Smooth muscle cell (in vitro differentiated cells): ENCODE measurements around the gene MATCAP1. TPM values are rescaled to one million over a fixed set of nuclear protein-coding genes. Genes with fewer than 3 reads are reported as not detected.

Experiments
- DNase-seq: peaks from one replicate; lab custom pipeline; 2025; ENCODE audit not compliant: unreplicated experiment; lab: John Stamatoyannopoulos, UW
- H2AFZ ChIP-seq: fragments of 200-600 bp; sonication (generic); 2 replicates; pipeline ENCODE4 v1.6.0; 2016; ENCODE audit warnings: antibody characterized with exemption, low read depth, mild to moderate bottlenecking
- H3F3A ChIP-seq: fragments of 200-600 bp; sonication (generic); 2 replicates; pipeline ENCODE4 v1.6.0; 2017; ENCODE audit warnings: antibody characterized with exemption, low read depth
- H3K27ac ChIP-seq: fragments of 200-600 bp; sonication (generic); 2 replicates; pipeline ENCODE4 v1.5.1; 2016; ENCODE audit warnings: low read depth, mild to moderate bottlenecking
- H3K27me3 ChIP-seq: fragments of 200-600 bp; sonication (generic); 2 replicates; pipeline ENCODE4 v1.6.1; 2016; ENCODE audit warnings: low read depth, mild to moderate bottlenecking
- H3K36me3 ChIP-seq: fragments of 200-600 bp; sonication (generic); 2 replicates; pipeline ENCODE4 v1.5.1; 2016; ENCODE audit warnings: low read depth
- H3K4me1 ChIP-seq: fragments of 200-600 bp; sonication (generic); 2 replicates; pipeline ENCODE4 v1.5.1; 2016; ENCODE audit warnings: low read depth
- H3K4me2 ChIP-seq: fragments of 200-600 bp; sonication (generic); 2 replicates; pipeline ENCODE4 v1.6.0; 2016; ENCODE audit warnings: mild to moderate bottlenecking
- H3K4me3 ChIP-seq: fragments of 200-600 bp; sonication (generic); 2 replicates; pipeline ENCODE4 v1.5.1; 2016; ENCODE audit warnings: mild to moderate bottlenecking
- H3K79me2 ChIP-seq: fragments of 200-600 bp; sonication (generic); 2 replicates; pipeline ENCODE4 v1.6.0; 2016; ENCODE audit warnings: low read depth, mild to moderate bottlenecking
- H3K9ac ChIP-seq: fragments of 200-600 bp; sonication (generic); 2 replicates; pipeline ENCODE4 v1.6.0; 2016; ENCODE audit warnings: low read depth
- H3K9me3 ChIP-seq: fragments of 200-600 bp; sonication (generic); replicated peaks from 2 replicates; pipeline ENCODE4 v1.5.1; 2016; ENCODE audit warnings: low read depth
- H4K20me1 ChIP-seq: fragments of 200-600 bp; sonication (generic); 2 replicates; pipeline ENCODE4 v1.6.0; 2016; ENCODE audit warnings: low read depth
- WGBS: methylation state at CpG from one replicate; pipeline ENCODE4 v1.1.7; 2016; ENCODE audit warnings: low lambda C conversion rate; 5-methylcytosine and 5-hydroxymethylcytosine counted together
- polyA plus RNA-seq: library from polyadenylated mRNA; unstranded; fragments of >200 nt; fragmentation: Nextera tagmentation; extraction: Ambion mirVana; gene quantifications from 2 replicates; pipeline ENCODE4 v1.2.1, GENCODE V29; 2016
- total RNA-seq: library from RNA; depleted of rRNA; stranded (reverse); fragments of >200 nt; gene quantifications from 2 replicates; pipeline ENCODE4 v1.2.3, GENCODE V29; 2014
- TF ChIP-seq, protein P1 (sequence below): fragments of 200-600 bp; sonication (generic); IDR thresholded peaks from 2 replicates; pipeline ENCODE4 v1.5.1; 2017; ENCODE audit warnings: borderline replicate concordance, mild to moderate bottlenecking, antibody characterized with exemption; ENCODE audit not compliant: insufficient read depth, poor library complexity, severe bottlenecking

The MATCAP1 gene
- total and polyA plus RNA-seq, 2 experiments from 2014 or later: 24.0 to 24.7 TPM

DNA sequence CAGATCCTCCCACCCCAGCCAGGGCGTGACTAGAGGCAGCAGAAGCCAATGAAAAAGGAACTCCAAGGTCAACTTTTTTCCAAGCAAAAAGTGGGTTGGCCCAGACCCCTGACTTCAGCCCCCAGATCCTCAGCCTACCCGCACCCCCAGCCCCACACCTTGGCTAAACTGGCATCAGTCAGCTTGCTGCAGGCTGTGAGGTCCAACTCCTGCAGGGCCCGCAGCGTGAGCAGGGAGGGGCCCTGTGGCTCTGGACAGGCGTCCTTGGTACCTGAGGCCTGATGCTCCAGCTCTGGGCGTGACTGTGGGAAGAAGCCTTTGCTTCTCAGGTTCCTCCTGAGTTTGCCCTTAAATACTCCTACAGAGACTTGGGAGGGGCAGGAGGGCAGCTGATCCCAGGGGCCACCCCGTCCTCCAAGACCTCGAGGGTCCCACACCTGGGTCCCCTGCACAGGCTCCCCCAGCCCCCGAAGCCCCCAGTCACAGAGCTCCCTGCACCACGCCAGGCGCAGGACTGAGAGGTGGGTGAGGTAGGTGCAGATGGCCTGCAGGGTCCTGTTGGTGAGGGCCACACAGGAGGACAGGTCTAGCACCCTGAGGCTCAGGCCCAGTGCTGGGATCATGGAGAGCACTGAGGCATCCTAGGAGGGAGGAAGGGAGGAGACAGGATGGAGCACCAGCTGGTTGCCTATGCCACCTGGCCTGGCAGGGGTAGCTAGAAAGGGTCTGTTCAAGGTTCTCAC is 24.6 kb upstream of the MATCAP1 start:
- no peaks in the 10 kb centered on the region for H3K36me3 ChIP-seq
- no peaks in the 10 kb centered on the region for H3F3A ChIP-seq
- WGBS: 94% methylated on average over 11 of the region's 11 CpGs
- TF ChIP-seq, protein P1, sequence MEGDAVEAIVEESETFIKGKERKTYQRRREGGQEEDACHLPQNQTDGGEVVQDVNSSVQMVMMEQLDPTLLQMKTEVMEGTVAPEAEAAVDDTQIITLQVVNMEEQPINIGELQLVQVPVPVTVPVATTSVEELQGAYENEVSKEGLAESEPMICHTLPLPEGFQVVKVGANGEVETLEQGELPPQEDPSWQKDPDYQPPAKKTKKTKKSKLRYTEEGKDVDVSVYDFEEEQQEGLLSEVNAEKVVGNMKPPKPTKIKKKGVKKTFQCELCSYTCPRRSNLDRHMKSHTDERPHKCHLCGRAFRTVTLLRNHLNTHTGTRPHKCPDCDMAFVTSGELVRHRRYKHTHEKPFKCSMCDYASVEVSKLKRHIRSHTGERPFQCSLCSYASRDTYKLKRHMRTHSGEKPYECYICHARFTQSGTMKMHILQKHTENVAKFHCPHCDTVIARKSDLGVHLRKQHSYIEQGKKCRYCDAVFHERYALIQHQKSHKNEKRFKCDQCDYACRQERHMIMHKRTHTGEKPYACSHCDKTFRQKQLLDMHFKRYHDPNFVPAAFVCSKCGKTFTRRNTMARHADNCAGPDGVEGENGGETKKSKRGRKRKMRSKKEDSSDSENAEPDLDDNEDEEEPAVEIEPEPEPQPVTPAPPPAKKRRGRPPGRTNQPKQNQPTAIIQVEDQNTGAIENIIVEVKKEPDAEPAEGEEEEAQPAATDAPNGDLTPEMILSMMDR: no peak
- no peaks in the 10 kb centered on the region for H4K20me1 ChIP-seq
- no peaks in the 10 kb centered on the region for H3K4me1 ChIP-seq
- no peak overlapping the region for H3K4me2 ChIP-seq
- H3K9ac ChIP-seq: no peak overlapping the region
- no peak overlapping the region for H2AFZ ChIP-seq
- no peak overlapping the region for H3K4me3 ChIP-seq
- no peaks in the 10 kb centered on the region for H3K79me2 ChIP-seq
- no peak for DNase-seq
- H3K9me3 ChIP-seq: no peaks in the 10 kb centered on the region
- no peaks in the 10 kb centered on the region for H3K27me3 ChIP-seq
- H3K27ac ChIP-seq: no peak overlapping the region

DNA sequence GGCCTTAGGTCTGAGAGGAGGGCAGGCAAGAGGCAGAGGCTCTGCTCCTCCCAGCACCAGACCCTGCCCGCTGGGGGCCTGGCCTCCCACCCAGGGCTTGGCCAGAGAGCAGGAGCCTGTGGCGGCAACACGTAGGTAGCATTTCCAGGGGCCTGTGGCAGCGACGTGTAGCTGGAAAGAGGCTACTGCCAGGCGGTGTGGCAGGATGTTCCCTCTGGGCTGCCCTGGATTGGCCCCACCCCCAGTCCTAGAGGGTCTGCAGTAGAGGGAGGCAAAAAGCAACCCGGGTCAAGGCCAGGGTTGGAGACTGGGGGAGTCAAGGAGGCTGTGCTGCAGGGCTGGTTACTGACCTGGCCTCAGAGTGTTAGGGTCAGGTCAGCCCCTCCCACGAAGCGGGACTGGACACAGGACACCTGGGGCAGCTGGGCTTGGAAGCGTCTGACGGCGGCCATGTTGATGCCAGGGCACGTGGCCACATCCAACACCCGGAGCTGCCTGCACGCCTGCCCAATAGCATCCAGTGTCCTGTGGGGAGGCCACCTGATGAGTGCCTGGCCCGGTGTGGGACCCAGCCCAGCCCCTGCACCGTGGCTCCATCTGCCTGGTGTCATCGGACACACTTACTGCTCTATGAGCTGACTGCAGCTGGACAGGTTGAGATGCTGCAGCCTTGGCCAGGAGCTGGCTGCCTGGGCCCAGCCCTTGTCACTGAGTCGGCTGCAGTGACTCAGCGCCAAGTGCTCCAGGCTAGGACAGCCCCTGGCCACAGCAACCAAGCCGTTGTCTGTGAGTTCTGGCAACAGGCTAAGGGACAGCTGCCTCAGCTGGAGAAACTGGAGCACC is 23.7 kb upstream of the MATCAP1 start:
- no peak overlapping the region for H3K4me3 ChIP-seq
- H3K27ac ChIP-seq: no peak overlapping the region
- H3F3A ChIP-seq: no peaks in the 10 kb centered on the region
- no peak overlapping the region for H3K9ac ChIP-seq
- TF ChIP-seq, protein P1: no peak
- no peaks in the 10 kb centered on the region for H3K27me3 ChIP-seq
- no peaks in the 10 kb centered on the region for H3K79me2 ChIP-seq
- WGBS: 79% methylated on average over 21 of the region's 21 CpGs
- no peaks in the 10 kb centered on the region for H3K9me3 ChIP-seq
- H2AFZ ChIP-seq: no peak overlapping the region
- H4K20me1 ChIP-seq: no peaks in the 10 kb centered on the region
- no peak for DNase-seq
- H3K36me3 ChIP-seq: no peaks in the 10 kb centered on the region
- H3K4me2 ChIP-seq: no peak overlapping the region
- no peaks in the 10 kb centered on the region for H3K4me1 ChIP-seq

DNA sequence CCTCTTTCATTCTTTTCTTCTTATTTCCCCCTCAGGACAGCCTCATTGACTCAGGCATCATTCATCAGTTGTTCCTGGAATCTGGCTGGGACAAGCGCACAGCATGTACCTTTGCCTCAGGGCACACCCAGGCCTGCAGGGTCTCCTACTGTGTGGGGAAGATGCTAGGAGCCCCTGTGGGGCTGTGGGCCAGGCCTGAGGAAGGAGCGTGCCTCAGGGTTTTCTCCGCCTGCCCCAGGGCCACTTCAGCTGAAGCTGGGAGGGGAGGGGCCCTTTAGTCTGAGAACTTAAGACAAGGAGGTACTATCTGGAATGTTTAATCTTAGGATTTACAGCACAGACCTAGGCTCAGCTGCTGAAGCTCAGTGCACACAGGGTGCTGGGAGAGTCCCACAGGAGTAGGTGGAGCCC is 23.1 kb upstream of the MATCAP1 start:
- WGBS: 84% methylated on average over 3 of the region's 3 CpGs
- Histone ChIP-seq H2AFZ (no peak overlapping the region), H3K27ac (no peak overlapping the region), H3K27me3 (no peaks in the 10 kb centered on the region), H3F3A (no peaks in the 10 kb centered on the region), H3K4me3 (no peak overlapping the region), H3K4me2 (no peak overlapping the region), H3K9ac (no peak overlapping the region), H4K20me1 (no peaks in the 10 kb centered on the region), H3K79me2 (no peaks in the 10 kb centered on the region), H3K4me1 (no peaks in the 10 kb centered on the region), H3K36me3 (no peaks in the 10 kb centered on the region), H3K9me3 (no peaks in the 10 kb centered on the region)
- TF ChIP-seq, protein P1: no peak
- no peak for DNase-seq
